Osteocyte (in vitro differentiated cells): ENCODE results near the gene LBX1. TPM values are rescaled to one million over a fixed set of nuclear protein-coding genes. Genes with fewer than 3 reads are reported as not detected.
A peak's percentile ranks its signal among the peaks of the same experiment; 100 is the strongest.
"Not testable (repeated sequence)": the region's sequence is repeated elsewhere in the genome, so short reads cannot be mapped to it uniquely, and the experiment has no call there.

Experiments used
- DNase-seq: peaks from one replicate; pipeline ENCODE4 v3.0.0; 2021; ENCODE audit warnings: mixed read lengths; ENCODE audit not compliant: unreplicated experiment; ENCODE audit errors: extremely low spot score
- H3K27ac Mint-ChIP-seq: one replicate; pipeline ENCODE4 v1.8.0; 2021; ENCODE audit warnings: mild to moderate bottlenecking, mixed read lengths; ENCODE audit not compliant: unreplicated experiment
- H3K27me3 Mint-ChIP-seq: one replicate; pipeline ENCODE4 v1.8.0; 2021; ENCODE audit warnings: mixed read lengths; ENCODE audit not compliant: unreplicated experiment
- H3K36me3 Mint-ChIP-seq: one replicate; pipeline ENCODE4 v1.8.0; 2021; ENCODE audit warnings: mixed read lengths; ENCODE audit not compliant: unreplicated experiment
- H3K4me1 Mint-ChIP-seq: one replicate; pipeline ENCODE4 v1.8.0; 2021; ENCODE audit warnings: mixed read lengths; ENCODE audit not compliant: unreplicated experiment
- H3K4me3 Mint-ChIP-seq: one replicate; pipeline ENCODE4 v1.8.0; 2021; ENCODE audit warnings: mild to moderate bottlenecking, moderate library complexity, mixed read lengths; ENCODE audit not compliant: unreplicated experiment
- H3K9me3 Mint-ChIP-seq: one replicate; pipeline ENCODE4 v1.8.0; 2021; ENCODE audit warnings: mixed read lengths; ENCODE audit not compliant: unreplicated experiment
- total RNA-seq: library from RNA; stranded (reverse); gene quantifications from 2 replicates; pipeline ENCODE4 v1.2.1, GENCODE V29; 2021
- TF ChIP-seq, protein P1 (sequence below): fragments of 200-600 bp; sonication (generic); IDR thresholded peaks from 2 replicates; pipeline ENCODE4 v1.5.0; 2021; ENCODE audit warnings: antibody characterized with exemption, mild to moderate bottlenecking, moderate library complexity

The LBX1 gene
- total RNA-seq, 1 donor from 2014 or later, result not detected

DNA sequence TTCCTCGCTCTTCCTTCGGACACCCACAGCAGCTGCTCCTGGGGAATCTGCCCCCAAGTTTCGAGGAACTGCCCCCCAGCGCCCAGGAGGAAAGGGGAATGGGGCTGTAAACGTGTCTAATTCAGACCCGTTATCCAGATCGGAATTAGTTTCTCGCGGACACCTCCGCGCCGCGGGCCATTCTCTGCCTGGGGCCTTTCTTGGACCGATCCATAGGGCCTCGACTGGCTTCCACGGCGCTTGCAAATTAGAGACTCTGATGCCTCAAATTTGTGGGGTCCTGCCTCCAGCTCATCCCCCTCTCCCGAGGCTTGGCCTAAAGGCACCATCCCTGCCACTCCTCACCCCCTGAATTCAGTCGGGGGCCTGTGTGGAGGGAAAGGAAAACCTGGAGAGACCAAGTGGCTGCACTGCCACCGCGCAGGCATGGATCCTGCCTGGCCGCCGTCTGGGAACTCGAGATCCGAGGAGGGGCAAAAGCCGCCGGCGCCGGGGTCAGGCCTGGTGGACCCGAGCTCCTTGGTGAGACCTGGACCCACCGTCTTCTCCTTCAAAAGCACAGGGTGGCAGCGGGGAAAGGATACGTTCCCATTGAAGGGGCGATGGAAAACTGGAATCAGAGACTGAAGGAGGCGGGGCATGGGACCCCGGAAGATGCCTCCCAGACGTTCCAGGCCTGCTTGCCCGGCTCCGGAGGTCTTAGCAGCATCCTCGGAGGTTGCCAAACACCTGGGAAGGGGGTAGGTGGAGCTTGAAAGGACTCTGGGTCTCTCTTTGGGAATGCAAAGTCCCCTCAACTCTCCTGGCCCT lies 13.7 kb downstream of the LBX1 start:
- H3K36me3 Mint-ChIP-seq, result no peaks in the 10 kb centered on the region
- H3K27ac Mint-ChIP-seq, result no peak overlapping the region
- no peaks in the 10 kb centered on the region for H3K9me3 Mint-ChIP-seq
- no peak overlapping the region for H3K4me3 Mint-ChIP-seq
- no peak for DNase-seq
- H3K27me3 Mint-ChIP-seq, result peaks cover 81% of the 10 kb centered on the region
- TF ChIP-seq, protein P1, sequence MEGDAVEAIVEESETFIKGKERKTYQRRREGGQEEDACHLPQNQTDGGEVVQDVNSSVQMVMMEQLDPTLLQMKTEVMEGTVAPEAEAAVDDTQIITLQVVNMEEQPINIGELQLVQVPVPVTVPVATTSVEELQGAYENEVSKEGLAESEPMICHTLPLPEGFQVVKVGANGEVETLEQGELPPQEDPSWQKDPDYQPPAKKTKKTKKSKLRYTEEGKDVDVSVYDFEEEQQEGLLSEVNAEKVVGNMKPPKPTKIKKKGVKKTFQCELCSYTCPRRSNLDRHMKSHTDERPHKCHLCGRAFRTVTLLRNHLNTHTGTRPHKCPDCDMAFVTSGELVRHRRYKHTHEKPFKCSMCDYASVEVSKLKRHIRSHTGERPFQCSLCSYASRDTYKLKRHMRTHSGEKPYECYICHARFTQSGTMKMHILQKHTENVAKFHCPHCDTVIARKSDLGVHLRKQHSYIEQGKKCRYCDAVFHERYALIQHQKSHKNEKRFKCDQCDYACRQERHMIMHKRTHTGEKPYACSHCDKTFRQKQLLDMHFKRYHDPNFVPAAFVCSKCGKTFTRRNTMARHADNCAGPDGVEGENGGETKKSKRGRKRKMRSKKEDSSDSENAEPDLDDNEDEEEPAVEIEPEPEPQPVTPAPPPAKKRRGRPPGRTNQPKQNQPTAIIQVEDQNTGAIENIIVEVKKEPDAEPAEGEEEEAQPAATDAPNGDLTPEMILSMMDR, result no peak
- H3K4me1 Mint-ChIP-seq, result peaks cover 26% of the 10 kb centered on the region

DNA sequence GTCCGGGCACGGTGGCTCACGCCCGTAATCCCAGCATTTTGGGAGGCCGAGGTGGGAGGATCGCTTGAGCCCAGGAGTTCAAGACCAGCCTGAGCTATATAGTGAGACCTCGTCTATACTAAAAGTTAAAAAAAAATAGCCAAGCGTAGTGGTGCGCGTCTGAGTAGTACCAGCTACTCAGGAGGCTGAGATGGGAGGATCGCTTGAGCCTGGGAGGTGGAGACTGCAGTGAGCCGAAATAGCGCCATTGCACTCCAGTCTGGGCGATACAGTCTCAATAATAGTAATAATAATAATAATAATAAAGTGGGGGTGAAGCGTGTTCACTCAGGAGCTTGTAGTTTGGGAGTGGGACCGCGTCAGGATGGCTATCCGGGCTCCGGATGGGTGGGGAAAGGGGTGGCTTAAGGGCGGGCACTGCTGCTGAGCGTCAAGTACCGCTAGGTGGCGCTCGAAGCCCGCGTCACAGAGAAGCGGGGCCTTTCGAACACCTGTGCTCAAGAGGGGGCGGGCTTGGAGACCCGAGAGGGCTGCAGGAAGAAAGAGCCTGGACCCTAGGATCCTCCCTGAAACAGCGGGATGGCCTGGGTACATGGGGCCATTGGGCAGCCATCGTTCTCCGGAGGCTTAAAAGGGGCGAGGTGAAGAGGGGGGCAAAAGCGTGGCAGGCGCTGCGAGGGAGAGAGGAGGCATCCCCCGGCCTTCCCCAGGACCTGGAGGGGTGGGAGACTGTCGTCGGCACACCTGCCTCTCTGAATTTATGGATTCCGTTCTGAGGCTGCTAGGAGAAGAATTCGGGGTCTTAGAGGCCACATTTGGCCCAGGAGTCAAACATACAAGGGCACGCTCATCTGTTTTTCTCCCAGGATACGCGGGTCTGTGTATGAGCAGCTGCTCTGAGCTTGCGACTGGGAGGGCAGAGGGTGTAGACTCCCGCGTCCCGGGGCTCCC lies 14.5 kb downstream of the LBX1 start:
- DNase-seq, result no peak
- Mint-ChIP-seq H3K36me3 (no peaks in the 10 kb centered on the region), H3K4me1 (peaks cover 26% of the 10 kb centered on the region), H3K27me3 (peaks cover 80% of the 10 kb centered on the region), H3K9me3 (no peaks in the 10 kb centered on the region), H3K4me3 (peak overlapping the region; percentile 70), H3K27ac (no peak overlapping the region)
- TF ChIP-seq, protein P1, result peak; percentile 98

DNA sequence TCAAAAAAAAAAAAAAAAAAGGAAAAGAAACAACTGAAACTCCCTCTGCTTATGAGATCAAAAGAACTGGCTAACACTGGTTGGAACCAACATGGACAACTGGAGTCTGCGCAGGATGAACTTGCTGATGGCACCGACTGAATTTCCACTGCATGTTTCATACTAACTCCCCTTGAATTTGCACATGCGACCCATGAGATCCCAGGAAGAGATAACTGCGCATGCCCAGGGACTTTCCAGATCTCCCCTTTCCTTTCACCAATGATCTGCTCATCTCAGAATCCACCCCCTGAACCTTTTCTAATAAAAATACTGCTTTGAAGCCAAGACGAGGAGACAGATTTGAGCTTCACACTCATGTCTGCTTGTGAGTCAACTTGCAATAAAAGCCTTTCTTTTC lies 20.7 kb downstream of the LBX1 start:
- DNase-seq, result no peak
- no peaks in the 10 kb centered on the region for H3K36me3 Mint-ChIP-seq
- peaks cover 62% of the 10 kb centered on the region for H3K27me3 Mint-ChIP-seq
- H3K4me3 Mint-ChIP-seq, result no peak overlapping the region
- no peak overlapping the region for H3K27ac Mint-ChIP-seq
- no peaks in the 10 kb centered on the region for H3K9me3 Mint-ChIP-seq
- TF ChIP-seq, protein P1, result no peak
- no peaks in the 10 kb centered on the region for H3K4me1 Mint-ChIP-seq

DNA sequence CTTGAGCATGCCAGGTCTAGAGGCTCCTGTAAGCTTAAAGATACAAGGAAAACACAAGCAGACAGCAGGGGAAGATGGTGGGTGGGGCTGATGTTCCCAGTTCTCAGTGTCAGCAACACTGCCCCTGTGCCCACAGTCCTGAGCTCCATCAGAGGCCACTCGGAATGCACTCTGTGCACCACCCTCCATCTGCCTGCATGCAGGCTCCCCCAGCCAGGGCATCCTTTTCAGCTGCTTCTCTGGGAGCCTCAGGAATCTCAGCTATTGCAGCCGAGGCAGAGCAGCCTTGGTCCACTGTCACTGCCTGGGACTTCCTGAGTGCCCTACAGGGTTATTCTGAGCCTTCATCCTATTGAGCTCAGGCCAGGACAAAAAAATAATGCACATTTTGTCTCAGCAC lies 22.2 kb downstream of the LBX1 start:
- no peak for DNase-seq
- no peak overlapping the region for H3K4me3 Mint-ChIP-seq
- no peak overlapping the region for H3K27ac Mint-ChIP-seq
- TF ChIP-seq, protein P1, result no peak
- no peaks in the 10 kb centered on the region for H3K4me1 Mint-ChIP-seq
- H3K27me3 Mint-ChIP-seq, result peaks cover 64% of the 10 kb centered on the region
- H3K36me3 Mint-ChIP-seq, result no peaks in the 10 kb centered on the region
- H3K9me3 Mint-ChIP-seq, result no peaks in the 10 kb centered on the region

DNA sequence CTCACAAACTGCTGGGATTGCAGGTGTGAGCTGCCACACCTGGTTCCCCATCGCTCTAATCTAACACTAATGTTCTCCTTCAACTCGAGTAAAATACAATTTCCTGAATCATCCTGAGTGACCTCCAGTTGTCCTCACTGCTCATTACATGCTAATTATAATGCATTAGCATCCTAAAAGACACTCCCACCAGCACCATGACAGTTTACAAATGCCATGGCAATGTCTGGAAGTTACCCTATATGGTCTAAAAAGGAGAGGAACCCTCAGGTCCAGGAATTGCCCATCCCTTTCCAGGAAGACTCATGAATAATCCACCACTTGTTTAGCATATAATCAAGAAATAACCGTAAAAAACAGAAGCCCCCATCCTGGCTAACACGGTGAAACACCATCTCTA lies 26.6 kb downstream of the LBX1 start:
- H3K27me3 Mint-ChIP-seq, result peaks cover 54% of the 10 kb centered on the region
- not testable (repeated sequence) for H3K4me3 Mint-ChIP-seq, H3K9me3 Mint-ChIP-seq, DNase-seq, H3K4me1 Mint-ChIP-seq, H3K27ac Mint-ChIP-seq, H3K36me3 Mint-ChIP-seq

DNA sequence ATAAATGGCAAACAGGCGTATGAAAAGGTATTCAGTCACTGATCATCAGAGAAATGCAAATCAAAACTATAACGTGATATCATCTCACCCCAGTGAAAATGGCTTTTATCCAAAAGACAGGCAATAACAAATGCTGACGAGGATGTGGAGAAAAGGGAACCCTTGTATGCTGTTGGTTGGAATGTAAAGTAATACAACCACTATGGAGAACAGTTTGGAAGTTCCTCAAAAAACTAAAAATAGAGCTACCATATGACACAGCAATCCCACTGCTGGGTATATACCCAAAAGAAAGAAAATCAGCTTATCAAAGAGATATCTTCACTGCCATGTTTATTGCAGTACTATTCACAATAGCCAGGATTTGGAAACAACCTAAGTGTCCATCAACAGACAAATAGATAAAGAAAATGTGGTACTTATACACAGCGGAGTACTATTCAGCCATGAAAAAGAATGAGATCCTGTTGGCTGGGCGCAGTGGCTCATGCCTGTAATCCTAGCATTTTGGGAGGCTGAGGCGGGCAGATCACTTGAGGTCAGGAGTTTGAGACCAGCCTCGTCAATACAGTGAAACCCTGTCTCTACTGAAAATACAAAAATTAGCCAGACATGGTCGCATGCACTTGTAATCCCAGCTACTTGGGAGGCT lies 30.8 kb downstream of the LBX1 start:
- H3K9me3 Mint-ChIP-seq, H3K36me3 Mint-ChIP-seq, H3K4me1 Mint-ChIP-seq, H3K27ac Mint-ChIP-seq, H3K4me3 Mint-ChIP-seq, DNase-seq: not testable (repeated sequence)
- H3K27me3 Mint-ChIP-seq, result peaks cover 57% of the 10 kb centered on the region
